ENCODE data around the gene COL4A1.

The COL4A1 gene

DNA sequence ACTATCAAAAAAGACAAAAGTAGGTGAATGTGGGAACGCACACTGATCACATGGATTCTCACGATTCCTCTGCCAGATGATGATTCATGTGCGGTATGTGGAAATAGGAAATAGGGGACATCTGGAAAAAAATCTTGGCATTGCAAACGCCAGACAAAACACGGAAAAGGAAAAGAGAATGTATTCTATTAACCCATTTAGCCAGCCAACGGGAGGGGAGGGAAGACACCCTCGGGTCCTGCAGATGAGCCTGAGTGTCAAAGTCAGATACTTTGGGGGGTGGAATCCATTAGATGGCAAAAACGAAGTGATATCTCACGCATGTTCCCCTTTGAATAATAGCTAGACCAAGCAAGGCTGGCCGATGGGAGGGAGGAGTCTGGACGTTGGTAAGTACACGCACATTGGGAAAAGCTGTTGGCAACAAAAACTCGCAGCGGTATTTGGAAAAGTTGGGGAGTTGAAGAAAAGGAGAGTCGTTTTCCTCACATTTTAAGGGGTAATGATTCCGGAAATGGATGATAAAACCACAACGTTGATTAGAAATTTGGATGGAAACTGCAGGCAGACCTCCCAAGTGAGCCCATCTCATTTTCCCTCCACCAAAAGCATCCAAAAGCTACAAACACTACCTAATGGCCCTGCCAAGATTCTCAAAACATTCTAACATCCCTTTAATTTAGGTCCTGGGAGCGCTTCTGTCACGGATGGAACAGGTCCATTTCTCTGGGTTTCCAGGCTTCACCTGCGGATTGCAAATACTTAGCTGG lies 73.6 kb downstream of the COL4A1 start:
- Histone ChIP-seq H3K9me3 (ENCODE audit: insufficient read depth, low read depth, low read length) (no peaks in the 10 kb centered on the region), H3K27me3 (ENCODE audit: insufficient read depth, low read length, poor library complexity, severe bottlenecking) (no peaks in the 10 kb centered on the region), H2AFZ (ENCODE audit: low read length) (no peak overlapping the region), H3K9ac (ENCODE audit: low read depth, low read length, poor library complexity, severe bottlenecking) (no peak overlapping the region), H3K9me2 (replicated peaks; ENCODE audit: low read depth, low read length) (no peaks in the 10 kb centered on the region), H3F3A (ENCODE audit: low read depth) (no peaks in the 10 kb centered on the region), H3K4me2 (ENCODE audit: low read depth, low read length, poor library complexity, severe bottlenecking) (no peak overlapping the region), H3K4me1 (ENCODE audit: insufficient read depth, low read length, poor library complexity, severe bottlenecking) (no peaks in the 10 kb centered on the region), H3K4me3 (ENCODE audit: low read length, poor library complexity, severe bottlenecking) (no peak overlapping the region), H3K79me2 (ENCODE audit: insufficient read depth, low read length) (no peaks in the 10 kb centered on the region), H3K36me3 (ENCODE audit: insufficient read depth, low read length) (no peaks in the 10 kb centered on the region), H4K20me1 (ENCODE audit: insufficient read depth, low read length, poor library complexity, severe bottlenecking) (no peaks in the 10 kb centered on the region)
- TF ChIP-seq, protein P1, sequence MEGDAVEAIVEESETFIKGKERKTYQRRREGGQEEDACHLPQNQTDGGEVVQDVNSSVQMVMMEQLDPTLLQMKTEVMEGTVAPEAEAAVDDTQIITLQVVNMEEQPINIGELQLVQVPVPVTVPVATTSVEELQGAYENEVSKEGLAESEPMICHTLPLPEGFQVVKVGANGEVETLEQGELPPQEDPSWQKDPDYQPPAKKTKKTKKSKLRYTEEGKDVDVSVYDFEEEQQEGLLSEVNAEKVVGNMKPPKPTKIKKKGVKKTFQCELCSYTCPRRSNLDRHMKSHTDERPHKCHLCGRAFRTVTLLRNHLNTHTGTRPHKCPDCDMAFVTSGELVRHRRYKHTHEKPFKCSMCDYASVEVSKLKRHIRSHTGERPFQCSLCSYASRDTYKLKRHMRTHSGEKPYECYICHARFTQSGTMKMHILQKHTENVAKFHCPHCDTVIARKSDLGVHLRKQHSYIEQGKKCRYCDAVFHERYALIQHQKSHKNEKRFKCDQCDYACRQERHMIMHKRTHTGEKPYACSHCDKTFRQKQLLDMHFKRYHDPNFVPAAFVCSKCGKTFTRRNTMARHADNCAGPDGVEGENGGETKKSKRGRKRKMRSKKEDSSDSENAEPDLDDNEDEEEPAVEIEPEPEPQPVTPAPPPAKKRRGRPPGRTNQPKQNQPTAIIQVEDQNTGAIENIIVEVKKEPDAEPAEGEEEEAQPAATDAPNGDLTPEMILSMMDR (conservative IDR thresholded peaks at IDR 0.05; ENCODE audit: low read length): no peak
- no peak for TF ChIP-seq EZH2phosphoT487 (IDR thresholded peaks at IDR 0.05; ENCODE audit: borderline replicate concordance)

DNA sequence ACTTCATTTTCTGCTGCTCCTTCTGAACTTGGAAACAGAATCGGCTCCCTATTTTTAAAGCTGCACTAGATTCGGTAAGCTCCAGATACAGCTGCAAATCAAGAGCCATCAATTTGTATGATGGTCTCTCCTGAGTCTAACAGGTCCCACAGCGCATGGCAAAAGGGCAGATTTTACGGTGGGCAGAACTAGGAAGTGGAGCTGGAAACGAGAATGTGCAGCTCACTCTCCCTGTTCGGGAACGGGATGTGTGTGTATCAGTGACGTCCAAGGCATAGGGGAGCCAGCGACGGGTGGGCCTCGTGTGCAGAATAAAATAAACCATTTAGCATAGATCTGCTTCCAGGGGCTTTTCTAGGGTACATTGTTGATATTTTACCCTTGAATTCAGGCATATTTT lies 74.2 kb downstream of the COL4A1 start:
- H3K4me2 ChIP-seq (ENCODE audit: low read depth, low read length, poor library complexity, severe bottlenecking): no peak overlapping the region
- TF ChIP-seq, protein P1 (conservative IDR thresholded peaks at IDR 0.05; ENCODE audit: low read length): no peak
- TF ChIP-seq EZH2phosphoT487 (IDR thresholded peaks at IDR 0.05; ENCODE audit: borderline replicate concordance): no peak
- H3K79me2 ChIP-seq (ENCODE audit: insufficient read depth, low read length): no peaks in the 10 kb centered on the region
- H3K9me3 ChIP-seq (ENCODE audit: insufficient read depth, low read depth, low read length): no peaks in the 10 kb centered on the region
- no peaks in the 10 kb centered on the region for H3K4me1 ChIP-seq (ENCODE audit: insufficient read depth, low read length, poor library complexity, severe bottlenecking)
- H2AFZ ChIP-seq (ENCODE audit: low read length): no peak overlapping the region
- no peaks in the 10 kb centered on the region for H4K20me1 ChIP-seq (ENCODE audit: insufficient read depth, low read length, poor library complexity, severe bottlenecking)
- no peak overlapping the region for H3K9ac ChIP-seq (ENCODE audit: low read depth, low read length, poor library complexity, severe bottlenecking)
- no peaks in the 10 kb centered on the region for H3K27me3 ChIP-seq (ENCODE audit: insufficient read depth, low read length, poor library complexity, severe bottlenecking)
- H3K36me3 ChIP-seq (ENCODE audit: insufficient read depth, low read length): no peaks in the 10 kb centered on the region
- no peak overlapping the region for H3K4me3 ChIP-seq (ENCODE audit: low read length, poor library complexity, severe bottlenecking)
- H3K9me2 ChIP-seq (replicated peaks; ENCODE audit: low read depth, low read length): no peaks in the 10 kb centered on the region
- no peaks in the 10 kb centered on the region for H3F3A ChIP-seq (ENCODE audit: low read depth)

DNA sequence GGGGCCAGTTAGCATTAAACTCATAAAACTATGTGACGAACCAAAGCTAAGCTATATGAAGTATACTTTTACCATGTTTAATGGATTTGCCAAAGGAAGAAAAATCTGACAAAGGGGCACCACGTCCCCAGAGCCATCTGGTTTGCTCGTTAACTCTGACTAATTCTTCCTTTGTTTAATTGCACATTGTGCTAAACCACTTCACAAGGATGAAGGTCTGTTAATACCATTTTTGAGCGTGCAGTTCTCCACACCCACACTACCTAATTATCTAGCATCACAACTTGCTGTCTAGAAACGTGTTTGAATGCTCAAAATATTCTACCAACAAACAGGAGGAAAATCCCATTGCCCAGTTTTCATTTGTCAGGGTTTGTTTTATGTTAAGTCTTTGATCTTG lies 74.8 kb downstream of the COL4A1 start:
- no peaks in the 10 kb centered on the region for H3K27me3 ChIP-seq (ENCODE audit: insufficient read depth, low read length, poor library complexity, severe bottlenecking)
- H3K9ac ChIP-seq (ENCODE audit: low read depth, low read length, poor library complexity, severe bottlenecking): no peak overlapping the region
- H3F3A ChIP-seq (ENCODE audit: low read depth): no peaks in the 10 kb centered on the region
- H3K36me3 ChIP-seq (ENCODE audit: insufficient read depth, low read length): no peaks in the 10 kb centered on the region
- no peak for TF ChIP-seq EZH2phosphoT487 (IDR thresholded peaks at IDR 0.05; ENCODE audit: borderline replicate concordance)
- TF ChIP-seq, protein P1 (conservative IDR thresholded peaks at IDR 0.05; ENCODE audit: low read length): no peak
- no peak overlapping the region for H3K4me3 ChIP-seq (ENCODE audit: low read length, poor library complexity, severe bottlenecking)
- H4K20me1 ChIP-seq (ENCODE audit: insufficient read depth, low read length, poor library complexity, severe bottlenecking): no peaks in the 10 kb centered on the region
- H3K9me2 ChIP-seq (replicated peaks; ENCODE audit: low read depth, low read length): no peaks in the 10 kb centered on the region
- H3K9me3 ChIP-seq (ENCODE audit: insufficient read depth, low read depth, low read length): no peaks in the 10 kb centered on the region
- H2AFZ ChIP-seq (ENCODE audit: low read length): no peak overlapping the region
- no peaks in the 10 kb centered on the region for H3K79me2 ChIP-seq (ENCODE audit: insufficient read depth, low read length)
- H3K4me1 ChIP-seq (ENCODE audit: insufficient read depth, low read length, poor library complexity, severe bottlenecking): no peaks in the 10 kb centered on the region
- no peak overlapping the region for H3K4me2 ChIP-seq (ENCODE audit: low read depth, low read length, poor library complexity, severe bottlenecking)

All from Loucy (cell line).